Tibial artery (tissue), 4 donors: Measurements from ENCODE around the gene ANKRD11.

Experiments used
- DNase-seq, 2 donors: peaks; one replicate each; pipeline ENCODE4 v3.0.0-alpha.2; 2019
- H3K27ac ChIP-seq, 2 donors: fragments of 200-600 bp; sonication (generic) in 1 of 2; 1 replicate in 1 of 2; 2 replicates in 1 of 2; pipeline ENCODE4 v1.5.1; 2018 to 2019; ENCODE audit warnings: mild to moderate bottlenecking in 1 of 2
- H3K27me3 ChIP-seq, 2 donors: fragments of 200-600 bp; sonication (generic) in 1 of 2; one replicate each; pipeline versions ENCODE4 v1.5.1 to v1.6.0; 2016 to 2019
- H3K36me3 ChIP-seq, 3 donors: fragments of 200-600 bp; sonication (generic) in 2 of 3; one replicate each; pipeline ENCODE4 v1.5.1; 2016 to 2019; ENCODE audit warnings: mild to moderate bottlenecking in 2 of 3
- H3K4me1 ChIP-seq, 4 donors: fragments of 200-600 bp; sonication (generic) in 2 of 4; 1 replicate in 3 of 4; 2 replicates in 1 of 4; pipeline ENCODE4 v1.5.1; 2016 to 2019
- H3K4me3 ChIP-seq, 2 donors: fragments of 200-600 bp; sonication (generic) in 1 of 2; 1 replicate in 1 of 2; 2 replicates in 1 of 2; pipeline ENCODE4 v1.5.1; 2018 to 2019; ENCODE audit warnings: mild to moderate bottlenecking in 2 of 2
- H3K9me3 ChIP-seq, 3 donors: fragments of 200-600 bp; sonication (generic) in 1 of 3; one replicate each; pipeline ENCODE4 v1.5.1; 2016 to 2019
- intact Hi-C: fragments of 100-400 bp; cut with DNase I; formaldehyde crosslinking; loops from one replicate; pipeline ENCODE4 v1.15.0; 2023; ENCODE audit warnings: low total_unique reads
- TF ChIP-seq, protein P1 (sequence below), 2 experiments: fragments of 200-600 bp in 1 of 2; fragments of 450-650 bp in 1 of 2; IDR thresholded peaks; one replicate each; pipeline ENCODE4 v1.5.1; 2017 to 2019; ENCODE audit warnings: antibody characterized with exemption in 2 of 2, mild to moderate bottlenecking in 1 of 2, moderate library complexity in 1 of 2

ANKRD11 gene

DNA sequence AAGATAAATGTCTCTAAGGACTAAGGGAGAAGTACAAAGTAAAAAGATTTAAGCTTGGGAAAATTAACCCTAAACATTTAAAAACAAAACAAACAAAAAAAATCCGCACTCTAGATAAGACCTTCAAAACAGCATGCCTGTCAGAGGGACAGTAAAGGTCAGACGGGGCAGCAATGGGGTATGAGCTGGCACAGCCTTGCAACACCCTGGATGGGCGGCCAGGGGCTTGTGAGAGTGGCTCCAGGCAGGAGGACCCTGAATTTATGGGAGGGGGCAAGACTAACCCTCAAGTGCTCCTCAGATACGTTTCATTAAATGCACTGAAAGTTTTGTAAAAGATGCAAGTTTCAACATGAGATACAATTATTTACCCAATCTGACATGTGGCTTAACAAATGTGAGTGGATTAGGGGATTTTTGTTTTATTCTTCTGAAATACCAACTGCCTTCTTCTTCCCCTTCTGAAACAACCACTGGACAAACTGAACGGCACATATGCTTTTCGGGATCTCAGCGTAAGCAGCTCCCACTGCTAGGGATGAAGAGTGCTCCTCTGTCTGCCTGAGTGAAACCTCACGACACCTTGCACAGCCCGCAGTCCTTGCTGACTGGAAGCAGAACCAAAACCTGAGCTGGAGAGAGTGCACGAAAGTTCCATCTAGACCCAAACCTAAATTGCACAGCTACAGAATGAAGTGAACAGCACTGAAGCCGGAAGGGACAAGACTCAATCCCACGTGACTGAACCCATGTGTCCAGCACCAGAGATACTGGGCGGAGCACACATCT lies 128.4 kb downstream of the ANKRD11 start:
- no peaks in the 10 kb centered on the region for H3K9me3 ChIP-seq
- H3K4me1 ChIP-seq: peaks cover 0 to 89% (median 44%) of the 10 kb centered on the region in 4 donors
- TF ChIP-seq, protein P1, sequence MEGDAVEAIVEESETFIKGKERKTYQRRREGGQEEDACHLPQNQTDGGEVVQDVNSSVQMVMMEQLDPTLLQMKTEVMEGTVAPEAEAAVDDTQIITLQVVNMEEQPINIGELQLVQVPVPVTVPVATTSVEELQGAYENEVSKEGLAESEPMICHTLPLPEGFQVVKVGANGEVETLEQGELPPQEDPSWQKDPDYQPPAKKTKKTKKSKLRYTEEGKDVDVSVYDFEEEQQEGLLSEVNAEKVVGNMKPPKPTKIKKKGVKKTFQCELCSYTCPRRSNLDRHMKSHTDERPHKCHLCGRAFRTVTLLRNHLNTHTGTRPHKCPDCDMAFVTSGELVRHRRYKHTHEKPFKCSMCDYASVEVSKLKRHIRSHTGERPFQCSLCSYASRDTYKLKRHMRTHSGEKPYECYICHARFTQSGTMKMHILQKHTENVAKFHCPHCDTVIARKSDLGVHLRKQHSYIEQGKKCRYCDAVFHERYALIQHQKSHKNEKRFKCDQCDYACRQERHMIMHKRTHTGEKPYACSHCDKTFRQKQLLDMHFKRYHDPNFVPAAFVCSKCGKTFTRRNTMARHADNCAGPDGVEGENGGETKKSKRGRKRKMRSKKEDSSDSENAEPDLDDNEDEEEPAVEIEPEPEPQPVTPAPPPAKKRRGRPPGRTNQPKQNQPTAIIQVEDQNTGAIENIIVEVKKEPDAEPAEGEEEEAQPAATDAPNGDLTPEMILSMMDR (IDR thresholded peaks at IDR 0.05): no peak
- no peak overlapping the region for H3K4me3 ChIP-seq
- no peak overlapping the region for H3K27ac ChIP-seq
- intact Hi-C loops: no loop called here
- no peaks in the 10 kb centered on the region for H3K27me3 ChIP-seq
- DNase-seq: peak in 1 of 2 donors; percentile 44
- H3K36me3 ChIP-seq: no peaks in the 10 kb centered on the region

DNA sequence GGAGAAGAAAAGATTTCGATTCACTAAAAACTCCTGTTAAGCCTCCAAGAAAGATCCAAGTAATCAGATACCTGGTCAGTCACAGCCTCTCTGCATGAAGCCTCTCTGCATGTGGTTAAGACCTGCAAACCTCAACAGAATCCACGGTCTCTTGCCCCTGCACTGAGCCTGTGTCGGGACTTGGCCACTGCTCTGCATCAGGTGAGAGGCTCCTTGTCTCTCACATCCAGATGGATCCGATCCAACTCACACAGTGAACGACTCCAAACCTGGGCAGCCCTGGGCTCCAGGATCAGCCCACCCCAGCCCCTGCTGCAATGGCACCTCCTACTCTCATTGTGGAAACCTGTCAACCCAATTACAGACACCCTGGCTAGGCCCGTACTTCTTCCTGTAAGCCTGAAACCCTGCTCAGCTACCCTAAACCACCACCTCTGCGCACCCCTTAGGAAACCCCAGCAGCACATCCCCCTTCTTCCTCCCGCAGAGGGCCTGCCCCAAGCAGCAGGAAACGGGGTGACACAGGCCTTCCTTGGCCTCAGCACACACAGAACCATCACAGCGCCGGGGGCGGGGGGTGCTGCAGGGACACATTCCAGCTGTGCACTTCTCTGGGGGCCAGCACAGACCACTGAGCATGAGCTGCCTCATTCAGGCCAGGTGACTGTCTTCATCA lies 129.5 kb downstream of the ANKRD11 start:
- no peaks in the 10 kb centered on the region for H3K9me3 ChIP-seq
- H3K36me3 ChIP-seq: no peaks in the 10 kb centered on the region
- DNase-seq: no peak
- intact Hi-C loops: no loop called here
- H3K27ac ChIP-seq: no peak overlapping the region
- no peaks in the 10 kb centered on the region for H3K27me3 ChIP-seq
- TF ChIP-seq, protein P1 (IDR thresholded peaks at IDR 0.05): no peak
- no peak overlapping the region for H3K4me3 ChIP-seq
- H3K4me1 ChIP-seq: peaks cover 0 to 79% (median 43%) of the 10 kb centered on the region in 4 donors

DNA sequence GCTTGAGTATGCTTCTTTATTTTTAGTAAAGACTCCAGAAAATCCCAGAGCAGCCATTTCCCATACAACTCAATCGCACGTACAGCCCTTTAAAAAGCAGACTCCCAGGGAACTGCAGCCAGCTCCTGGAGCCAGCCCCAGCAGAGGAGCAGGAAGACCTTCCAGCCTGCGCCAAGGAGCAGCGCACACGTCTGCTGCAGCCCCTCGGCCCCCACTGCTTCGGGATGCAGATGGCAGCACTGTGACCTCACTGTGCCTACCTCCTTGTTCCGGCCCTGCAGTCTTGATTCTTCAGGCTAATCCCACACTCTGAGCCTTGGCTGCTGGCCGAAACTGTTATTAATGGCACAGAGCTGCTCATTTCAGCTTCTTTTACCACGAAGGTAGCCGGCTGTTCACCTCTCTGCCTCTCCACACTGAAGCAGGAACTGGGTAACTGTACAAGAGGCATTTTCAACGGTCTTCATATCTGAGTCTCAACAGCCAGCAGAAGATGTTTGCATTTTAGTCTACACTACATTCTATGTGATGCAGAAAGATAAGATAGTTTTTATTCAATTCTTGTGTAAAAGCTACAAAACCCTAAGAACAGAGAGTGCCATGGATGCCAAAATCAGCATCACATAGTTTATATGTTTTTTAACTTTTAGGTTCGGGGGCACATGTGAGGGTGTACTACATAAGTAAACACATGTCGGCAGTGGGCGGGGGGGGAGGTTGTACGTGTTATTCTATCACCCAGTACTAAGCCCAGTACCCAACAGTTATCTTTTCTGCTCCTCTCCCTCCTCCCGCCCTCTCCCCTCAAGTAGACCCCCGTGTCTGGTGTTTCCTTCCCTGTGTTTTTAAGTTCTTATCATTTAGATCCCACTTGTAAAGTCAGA lies 130.9 kb downstream of the ANKRD11 start:
- peak in 1 of 2 donors; percentile 75 for DNase-seq
- H3K27me3 ChIP-seq: no peaks in the 10 kb centered on the region
- no peak overlapping the region for H3K4me3 ChIP-seq
- intact Hi-C loops: no loop called here
- H3K4me1 ChIP-seq: peaks cover 0 to 69% (median 37%) of the 10 kb centered on the region in 4 donors
- H3K36me3 ChIP-seq: no peaks in the 10 kb centered on the region
- TF ChIP-seq, protein P1 (IDR thresholded peaks at IDR 0.05): no peak
- H3K27ac ChIP-seq: peak overlapping the region in 1 of 2 donors; percentile 2
- H3K9me3 ChIP-seq: no peaks in the 10 kb centered on the region

DNA sequence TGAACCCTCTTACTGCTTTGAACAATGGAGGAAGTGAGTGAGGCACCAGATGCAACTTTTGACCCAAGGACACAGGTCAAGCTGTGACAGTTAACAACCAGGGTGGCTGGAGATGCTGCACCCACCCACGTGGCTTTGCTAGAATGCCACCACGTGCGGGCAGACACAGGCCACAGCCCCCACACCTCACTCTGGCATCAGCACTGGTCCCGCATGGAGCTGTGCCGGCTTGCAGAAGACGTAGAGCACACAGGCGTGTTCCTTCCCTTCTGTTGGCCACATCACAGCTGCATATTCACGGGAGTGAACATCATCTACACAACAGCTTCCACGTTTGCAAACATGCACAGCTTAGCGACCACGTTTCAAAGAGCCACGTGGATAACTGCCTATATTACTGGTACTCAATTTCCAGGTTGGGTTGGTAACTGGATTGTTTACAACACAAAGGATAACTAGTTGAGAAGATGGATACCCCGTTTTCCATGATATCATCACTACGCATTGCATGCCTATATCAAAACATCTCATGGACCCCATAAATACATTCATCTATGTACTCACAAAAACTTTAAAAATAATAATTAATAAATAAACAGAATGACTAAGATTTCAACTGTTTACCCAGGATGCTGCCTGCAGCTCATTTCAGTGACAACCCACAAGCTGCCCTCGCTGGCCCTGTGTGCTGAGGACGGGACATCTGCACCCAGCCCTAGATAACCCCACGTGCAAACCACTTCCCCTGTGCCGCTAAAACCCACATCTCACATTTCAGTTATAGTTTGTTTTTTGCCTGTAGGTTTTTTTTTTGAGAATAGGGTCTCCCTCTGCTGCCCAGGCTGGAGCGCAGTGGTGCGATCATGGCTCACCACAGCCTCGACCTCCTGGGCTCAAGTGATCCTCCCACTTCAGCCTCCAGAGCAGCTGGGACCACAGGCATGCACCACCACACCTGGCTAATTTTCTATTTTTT lies 132.0 kb downstream of the ANKRD11 start:
- Histone ChIP-seq H3K4me1 (peaks cover 0 to 58% (median 29%) of the 10 kb centered on the region in 4 donors), H3K27me3 (no peaks in the 10 kb centered on the region), H3K4me3 (no peak overlapping the region), H3K36me3 (no peaks in the 10 kb centered on the region), H3K27ac (no peak overlapping the region), H3K9me3 (no peaks in the 10 kb centered on the region)
- DNase-seq: no peak
- TF ChIP-seq, protein P1 (IDR thresholded peaks at IDR 0.05): no peak
- intact Hi-C loops: no loop called here
